Activated CD4-positive, alpha-beta T cell treated with anti-CD3 and anti-CD28 coated beads for 24 hours (primary cell): ENCODE data around the gene SMIM10L2A.
"Not testable (repeated sequence)": the region's sequence is repeated elsewhere in the genome, so short reads cannot be mapped to it uniquely, and the experiment has no call there.

ENCODE experiments used
- DNase-seq, 2 donors: peaks; one replicate each; pipeline ENCODE4 v3.0.0-alpha.2; 2020; ENCODE audit warnings: low read depth in 2 of 2

SMIM10L2A gene

GRCh38 chrX:135454816-135455215 lies 33.1 kb downstream of the SMIM10L2A start:
- no peak for DNase-seq

GRCh38 chrX:135461756-135462155 lies 40.0 kb downstream of the SMIM10L2A start:
- DNase-seq, result not testable (repeated sequence)

GRCh38 chrX:135463937-135464336 lies 42.2 kb downstream of the SMIM10L2A start:
- DNase-seq, result no peak

- no peak for DNase-seq
These were observed 54.6 kb downstream of the SMIM10L2A start for GRCh38 chrX:135476378-135476777.

GRCh38 chrX:135477576-135477975 lies 55.8 kb downstream of the SMIM10L2A start:
- no peak for DNase-seq
